ENCODE results near the gene PPP1R3C. TPM values are rescaled to one million over a fixed set of nuclear protein-coding genes. Genes with fewer than 3 reads are reported as not detected.

Gene PPP1R3C
- total and polyA plus RNA-seq, 3 experiments from 2014 or later, result not detected

DNA sequence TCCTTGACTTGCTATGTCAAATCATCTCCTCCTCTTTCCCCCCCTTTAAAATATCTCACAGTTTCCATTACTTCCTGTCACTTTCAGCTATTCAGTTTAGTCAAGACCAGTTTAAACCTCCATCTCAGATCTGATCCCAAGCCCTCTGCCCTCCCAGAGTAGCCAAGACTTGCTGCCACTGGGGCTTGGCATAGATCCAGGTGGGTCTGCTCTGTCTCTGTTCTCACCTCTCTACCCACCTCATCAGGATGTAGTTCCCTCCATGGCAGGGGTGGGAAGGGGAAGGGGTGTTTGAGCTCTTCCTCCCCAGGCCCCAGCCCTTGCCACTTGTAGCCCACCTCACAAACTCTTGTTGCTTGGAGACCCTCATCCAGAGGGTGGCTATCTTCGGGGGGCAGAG is 22.0 kb downstream of the PPP1R3C start:
- CTCF ChIA-PET, result no interaction called here
- POLR2A ChIA-PET, result no interaction called here

DNA sequence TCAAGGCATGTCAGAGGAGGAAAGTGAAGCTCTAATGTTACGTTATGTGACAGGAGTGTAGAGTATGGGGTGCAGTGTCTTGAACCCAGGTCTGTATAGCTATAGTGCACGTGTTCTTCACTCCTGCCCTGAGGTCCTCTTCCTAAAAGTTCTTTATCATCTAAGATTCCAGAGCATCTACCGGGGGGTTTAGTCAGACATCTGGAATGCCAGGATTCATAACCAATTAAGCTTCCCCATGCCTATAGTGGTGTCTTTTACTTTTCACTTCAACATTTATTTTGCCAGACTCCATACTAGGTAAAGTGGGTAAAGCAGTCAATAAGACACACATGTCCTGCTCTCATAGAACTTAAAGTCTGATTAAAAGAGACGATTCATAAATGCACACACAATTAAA is 22.4 kb downstream of the PPP1R3C start:
- H3K4me3 Mint-ChIP-seq, result no peak overlapping the region
- Histone ChIP-seq H3K27me3 (ENCODE audit: insufficient read depth, low read length, poor library complexity, severe bottlenecking) (no peaks in the 10 kb centered on the region), H3K4me1 (ENCODE audit: insufficient read depth, low read length) (no peaks in the 10 kb centered on the region), H3K36me3 (ENCODE audit: insufficient read depth, low read length) (no peaks in the 10 kb centered on the region), H3K9me3 (ENCODE audit: low read length) (no peaks in the 10 kb centered on the region), H3K27ac (ENCODE audit: low read depth, low read length) (no peak overlapping the region), H3K4me3 (ENCODE audit: low read length) (no peak overlapping the region)
- ChIA-PET POLR2A (no interaction called here), CTCF (no interaction called here)
- no peak for DNase-seq
- no peaks in the 10 kb centered on the region for H3K36me3 Mint-ChIP-seq
- H3K27me3 Mint-ChIP-seq, result peaks cover 3 to 20% of the 10 kb centered on the region in 2 donors
- peaks cover 0 to 11% (median 5%) of the 10 kb centered on the region in 5 donors for H3K9me3 Mint-ChIP-seq
- no peak overlapping the region for H3K27ac Mint-ChIP-seq
- no peaks in the 10 kb centered on the region for H3K4me1 Mint-ChIP-seq

More for the DNA sequence above, 22.0 kb downstream of the PPP1R3C start:
- peaks cover 0 to 7% (median 1%) of the 10 kb centered on the region in 5 donors for H3K9me3 Mint-ChIP-seq
- no peaks in the 10 kb centered on the region for H3K36me3 Mint-ChIP-seq
- H3K27ac ChIP-seq (ENCODE audit: low read depth, low read length), result no peak overlapping the region
- no peaks in the 10 kb centered on the region for H3K9me3 ChIP-seq (ENCODE audit: low read length)
- H3K27ac Mint-ChIP-seq, result no peak overlapping the region
- peaks cover 3 to 23% of the 10 kb centered on the region in 2 donors for H3K27me3 Mint-ChIP-seq
- H3K4me1 ChIP-seq (ENCODE audit: insufficient read depth, low read length), result no peaks in the 10 kb centered on the region
- H3K4me3 Mint-ChIP-seq, result no peak overlapping the region
- no peak for DNase-seq
- H3K4me1 Mint-ChIP-seq, result no peaks in the 10 kb centered on the region
- H3K4me3 ChIP-seq (ENCODE audit: low read length), result no peak overlapping the region
- no peaks in the 10 kb centered on the region for H3K36me3 ChIP-seq (ENCODE audit: insufficient read depth, low read length)
- H3K27me3 ChIP-seq (ENCODE audit: insufficient read depth, low read length, poor library complexity, severe bottlenecking), result no peaks in the 10 kb centered on the region

DNA sequence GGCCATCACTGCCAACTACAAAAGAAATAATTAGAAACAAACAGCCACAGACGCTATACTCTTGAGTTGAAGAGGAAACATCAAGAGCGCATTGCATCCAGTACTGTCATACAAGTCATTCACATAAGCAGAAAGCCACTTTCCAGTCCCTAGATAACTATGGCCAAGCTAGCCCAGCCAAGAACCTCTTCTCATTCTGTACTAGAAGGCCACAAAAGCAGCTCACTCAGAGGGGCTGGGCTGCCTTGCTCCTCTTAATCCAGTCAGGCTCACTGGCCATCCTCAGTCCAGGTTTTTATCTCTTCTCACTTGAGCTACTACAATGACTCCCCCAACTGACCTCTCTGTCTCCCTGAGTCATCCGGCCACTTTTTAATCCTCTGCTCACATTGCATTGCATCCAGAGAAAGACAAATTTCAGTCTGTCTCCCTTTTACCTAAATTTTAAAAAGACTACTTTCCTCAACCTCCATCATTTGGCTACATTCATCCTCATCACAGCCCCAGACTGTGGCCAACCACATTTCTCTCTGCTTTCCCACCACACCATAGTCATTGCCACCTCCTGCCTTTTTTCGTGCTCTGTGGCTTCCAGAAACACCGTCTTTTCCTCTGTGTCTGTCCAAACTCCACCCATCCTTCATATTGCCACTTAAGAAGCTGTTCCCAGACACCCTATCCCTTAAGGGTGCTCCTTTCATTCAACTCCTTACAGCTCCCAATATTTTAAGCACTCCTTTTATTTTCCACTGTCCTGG is 25.0 kb downstream of the PPP1R3C start:
- Histone ChIP-seq H3K36me3 (ENCODE audit: insufficient read depth, low read length) (no peaks in the 10 kb centered on the region), H3K4me1 (ENCODE audit: insufficient read depth, low read length) (no peaks in the 10 kb centered on the region), H3K27me3 (ENCODE audit: insufficient read depth, low read length, poor library complexity, severe bottlenecking) (no peaks in the 10 kb centered on the region), H3K27ac (ENCODE audit: low read depth, low read length) (peak overlapping the region; percentile 80), H3K4me3 (ENCODE audit: low read length) (no peak overlapping the region), H3K9me3 (ENCODE audit: low read length) (no peaks in the 10 kb centered on the region)
- CTCF ChIA-PET, result interaction anchor here (1.8 kb wide), 1 partner anchor 12 kb away, joined by 4 read pairs; no protein-coding TSS in a partner anchor
- POLR2A ChIA-PET, result no interaction called here
- Mint-ChIP-seq H3K9me3 (peaks cover 0 to 12% (median 6%) of the 10 kb centered on the region in 5 donors), H3K4me1 (no peaks in the 10 kb centered on the region), H3K27me3 (peaks cover 0 to 13% of the 10 kb centered on the region in 2 donors), H3K36me3 (no peaks in the 10 kb centered on the region), H3K27ac (no peak overlapping the region), H3K4me3 (no peak overlapping the region)
- no peak for DNase-seq

DNA sequence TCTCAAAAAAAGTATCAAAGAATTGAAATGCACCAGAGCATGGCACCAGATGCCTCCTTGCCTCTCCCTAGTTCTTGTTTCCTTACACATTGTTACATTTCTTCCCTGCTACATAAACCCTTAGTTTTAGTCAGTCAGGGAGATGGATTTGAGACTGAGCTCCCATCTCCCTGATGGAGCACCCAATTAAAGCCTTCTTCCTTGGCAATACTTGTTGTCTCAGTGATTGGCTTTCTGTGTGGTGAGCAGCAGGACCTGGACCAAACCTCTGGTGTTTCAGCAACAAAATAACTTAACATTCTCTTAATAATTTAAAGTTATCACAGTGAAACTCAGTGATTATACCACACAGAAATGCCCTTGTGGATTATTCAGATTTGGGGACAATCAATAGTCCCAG is 26.9 kb downstream of the PPP1R3C start:
- ChIA-PET CTCF (no interaction called here), POLR2A (no interaction called here)
- Histone ChIP-seq H3K36me3 (ENCODE audit: insufficient read depth, low read length) (no peaks in the 10 kb centered on the region), H3K27me3 (ENCODE audit: insufficient read depth, low read length, poor library complexity, severe bottlenecking) (no peaks in the 10 kb centered on the region), H3K9me3 (ENCODE audit: low read length) (no peaks in the 10 kb centered on the region), H3K4me1 (ENCODE audit: insufficient read depth, low read length) (no peaks in the 10 kb centered on the region), H3K4me3 (ENCODE audit: low read length) (no peak overlapping the region), H3K27ac (ENCODE audit: low read depth, low read length) (no peak overlapping the region)
- no peaks in the 10 kb centered on the region for H3K4me1 Mint-ChIP-seq
- H3K36me3 Mint-ChIP-seq, result no peaks in the 10 kb centered on the region
- no peak overlapping the region for H3K4me3 Mint-ChIP-seq
- H3K27ac Mint-ChIP-seq, result no peak overlapping the region
- DNase-seq, result no peak
- H3K9me3 Mint-ChIP-seq, result peaks cover 0 to 12% (median 6%) of the 10 kb centered on the region in 5 donors
- peaks cover 0 to 15% of the 10 kb centered on the region in 2 donors for H3K27me3 Mint-ChIP-seq

DNA sequence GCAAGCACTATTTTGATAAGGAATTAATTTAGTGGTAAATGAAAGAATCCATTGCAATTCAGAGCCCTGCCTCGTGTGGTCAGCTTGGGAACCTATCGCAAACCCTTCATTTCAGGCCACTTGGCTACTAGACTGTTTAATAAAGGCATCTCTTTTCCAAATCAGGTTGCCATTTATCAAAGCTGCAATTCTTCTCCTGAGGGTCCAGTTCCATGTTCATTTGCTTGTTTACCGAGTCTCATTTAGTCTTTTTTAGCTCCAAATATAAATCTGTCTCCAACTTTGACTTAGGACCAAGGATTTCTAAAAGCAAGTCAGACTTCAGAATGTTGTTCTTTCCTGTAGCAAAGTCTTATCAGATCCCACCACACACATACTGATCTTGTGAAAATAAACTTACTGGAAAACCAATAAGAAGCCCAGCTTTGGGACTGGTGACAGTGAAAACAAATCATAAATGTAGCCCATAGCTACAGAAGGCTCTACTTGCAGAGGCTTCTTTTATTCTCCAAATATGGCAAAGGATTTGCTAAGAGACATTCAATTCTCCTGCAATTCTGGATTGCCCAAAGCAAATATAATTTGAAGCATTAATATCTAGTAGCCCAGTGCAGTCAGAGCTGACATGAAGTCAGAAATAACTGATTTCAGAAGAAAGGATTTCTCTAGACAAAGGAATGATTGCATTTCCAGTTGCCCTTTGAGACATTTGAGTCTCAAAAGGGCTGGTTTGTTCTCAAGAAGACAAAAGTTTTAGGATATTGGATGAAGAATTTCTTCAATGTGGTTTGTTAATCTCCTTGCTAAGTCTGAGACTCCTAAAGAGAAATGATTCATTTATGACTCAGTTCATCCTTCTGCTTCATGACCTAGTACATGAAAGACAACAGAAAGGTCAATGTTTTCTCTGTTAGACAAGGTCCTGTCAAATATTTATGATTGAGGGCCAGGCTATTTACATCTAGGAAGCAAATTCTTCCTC is 28.0 kb downstream of the PPP1R3C start:
- Mint-ChIP-seq H3K36me3 (peaks cover 0 to 3% (median 0%) of the 10 kb centered on the region in 3 donors), H3K9me3 (peaks cover 3 to 12% (median 6%) of the 10 kb centered on the region in 5 donors), H3K4me1 (no peaks in the 10 kb centered on the region), H3K4me3 (no peak overlapping the region), H3K27me3 (peaks cover 0 to 15% of the 10 kb centered on the region in 2 donors), H3K27ac (peak overlapping the region in 1 of 8 donors; percentile 27)
- no peak overlapping the region for H3K27ac ChIP-seq (ENCODE audit: low read depth, low read length)
- DNase-seq, result no peak
- no peaks in the 10 kb centered on the region for H3K9me3 ChIP-seq (ENCODE audit: low read length)
- no peaks in the 10 kb centered on the region for H3K4me1 ChIP-seq (ENCODE audit: insufficient read depth, low read length)
- no peaks in the 10 kb centered on the region for H3K27me3 ChIP-seq (ENCODE audit: insufficient read depth, low read length, poor library complexity, severe bottlenecking)
- CTCF ChIA-PET, result no interaction called here
- H3K4me3 ChIP-seq (ENCODE audit: low read length), result no peak overlapping the region
- H3K36me3 ChIP-seq (ENCODE audit: insufficient read depth, low read length), result no peaks in the 10 kb centered on the region
- POLR2A ChIA-PET, result no interaction called here

DNA sequence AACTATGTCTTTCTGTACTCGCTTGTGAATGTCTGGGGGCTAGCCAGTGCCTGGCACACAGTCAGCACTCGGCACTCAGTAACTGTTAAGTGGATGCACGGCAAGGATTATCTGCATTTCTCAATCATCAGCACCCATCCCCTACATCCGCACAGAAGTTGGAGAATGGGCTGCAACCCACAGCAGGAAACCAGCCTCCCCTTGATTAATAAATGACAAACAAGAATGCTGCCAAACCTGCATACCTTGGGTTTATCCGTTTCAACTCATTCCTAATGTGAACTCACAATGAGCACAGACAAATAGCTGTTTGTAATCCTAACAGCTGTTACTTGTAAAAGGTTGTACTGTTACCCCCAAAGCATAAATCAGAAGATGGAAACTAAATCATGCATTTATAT is 28.9 kb downstream of the PPP1R3C start:
- H3K36me3 ChIP-seq (ENCODE audit: insufficient read depth, low read length), result no peaks in the 10 kb centered on the region
- DNase-seq, result no peak
- Mint-ChIP-seq H3K27ac (no peak overlapping the region), H3K4me3 (no peak overlapping the region), H3K27me3 (peaks cover 0 to 15% of the 10 kb centered on the region in 2 donors), H3K36me3 (peaks cover 0 to 3% (median 0%) of the 10 kb centered on the region in 3 donors), H3K4me1 (no peaks in the 10 kb centered on the region), H3K9me3 (peaks cover 3 to 12% (median 6%) of the 10 kb centered on the region in 5 donors)
- H3K27ac ChIP-seq (ENCODE audit: low read depth, low read length), result no peak overlapping the region
- no peaks in the 10 kb centered on the region for H3K4me1 ChIP-seq (ENCODE audit: insufficient read depth, low read length)
- H3K4me3 ChIP-seq (ENCODE audit: low read length), result no peak overlapping the region
- H3K27me3 ChIP-seq (ENCODE audit: insufficient read depth, low read length, poor library complexity, severe bottlenecking), result no peaks in the 10 kb centered on the region
- ChIA-PET CTCF (no interaction called here), POLR2A (no interaction called here)
- H3K9me3 ChIP-seq (ENCODE audit: low read length), result no peaks in the 10 kb centered on the region

DNA sequence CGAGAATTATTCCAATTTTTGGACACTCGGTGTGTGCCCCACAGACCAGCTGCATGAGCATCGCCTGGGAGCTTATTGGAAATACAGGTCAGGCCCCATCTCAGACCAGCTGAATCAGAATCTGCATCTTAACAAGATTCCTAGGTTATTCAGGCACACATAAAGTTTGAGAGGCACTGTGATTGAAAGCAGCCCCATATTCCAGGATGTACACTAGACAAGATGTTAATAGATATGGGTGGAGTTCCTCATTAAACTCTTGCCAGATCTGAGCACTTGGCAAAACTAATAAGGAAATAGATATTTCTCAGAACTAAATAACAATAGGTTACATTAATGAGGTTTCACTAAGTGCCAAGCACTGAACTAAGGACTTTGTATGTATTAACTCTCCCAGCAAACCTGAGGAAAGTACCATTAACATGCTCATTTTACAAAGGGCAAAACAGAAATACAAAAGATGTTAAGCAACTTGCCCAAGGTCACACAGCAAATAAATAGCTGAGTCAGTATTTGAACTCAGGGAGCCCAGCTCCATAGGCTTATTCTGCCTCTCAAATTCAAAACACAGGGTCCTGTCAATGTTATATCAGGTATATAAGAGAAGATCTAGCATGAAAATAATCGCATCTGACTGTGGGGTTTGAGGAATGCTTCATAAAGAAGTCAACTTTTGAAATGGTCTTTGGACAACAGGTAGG is 29.9 kb downstream of the PPP1R3C start:
- ChIA-PET POLR2A (no interaction called here), CTCF (no interaction called here)
- Mint-ChIP-seq H3K4me3 (no peak overlapping the region), H3K4me1 (no peaks in the 10 kb centered on the region), H3K27me3 (peaks cover 4 to 18% of the 10 kb centered on the region in 2 donors), H3K27ac (no peak overlapping the region), H3K36me3 (peaks cover 0 to 3% (median 0%) of the 10 kb centered on the region in 3 donors), H3K9me3 (peaks cover 3 to 12% (median 6%) of the 10 kb centered on the region in 5 donors)
- H3K4me3 ChIP-seq (ENCODE audit: low read length), result no peak overlapping the region
- no peak for DNase-seq
- H3K4me1 ChIP-seq (ENCODE audit: insufficient read depth, low read length), result no peaks in the 10 kb centered on the region
- no peaks in the 10 kb centered on the region for H3K27me3 ChIP-seq (ENCODE audit: insufficient read depth, low read length, poor library complexity, severe bottlenecking)
- no peaks in the 10 kb centered on the region for H3K36me3 ChIP-seq (ENCODE audit: insufficient read depth, low read length)
- H3K27ac ChIP-seq (ENCODE audit: low read depth, low read length), result no peak overlapping the region
- no peaks in the 10 kb centered on the region for H3K9me3 ChIP-seq (ENCODE audit: low read length)

All from CD8-positive, alpha-beta memory T cell (primary cell).